Measurements from ENCODE around the gene OOEP. TPM values are rescaled to one million over a fixed set of nuclear protein-coding genes. Genes with fewer than 3 reads are reported as not detected.

The OOEP gene
- total and polyA plus RNA-seq, 7 donors = 0.15 TPM; not detected in 6

DNA sequence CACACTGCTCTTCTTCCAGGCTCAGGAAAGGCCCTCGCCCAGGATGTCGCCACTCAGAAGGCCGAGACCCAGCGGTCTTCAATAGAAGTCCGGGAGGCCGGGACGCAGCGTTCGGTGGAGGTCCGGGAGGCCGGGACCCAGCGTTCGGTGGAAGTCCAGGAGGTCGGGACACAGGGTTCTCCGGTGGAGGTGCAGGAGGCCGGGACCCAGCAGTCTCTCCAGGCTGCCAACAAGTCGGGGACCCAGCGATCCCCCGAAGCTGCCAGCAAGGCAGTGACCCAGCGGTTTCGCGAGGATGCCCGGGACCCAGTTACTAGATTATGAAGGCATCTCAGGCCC, 6.2 kb downstream of the OOEP start:
- ATAC-seq = no peak
- intact Hi-C loops (cut with DNase I) = no loop called here
- no peak overlapping the region for H3K4me3 ChIP-seq
- H3K27ac ChIP-seq = no peak overlapping the region
- WGBS, 3 donors = 93 to 96% (median 94%) methylated on average over 23 of the region's 23 CpGs
- DNase-seq = no peak
- TF ChIP-seq, protein P1, sequence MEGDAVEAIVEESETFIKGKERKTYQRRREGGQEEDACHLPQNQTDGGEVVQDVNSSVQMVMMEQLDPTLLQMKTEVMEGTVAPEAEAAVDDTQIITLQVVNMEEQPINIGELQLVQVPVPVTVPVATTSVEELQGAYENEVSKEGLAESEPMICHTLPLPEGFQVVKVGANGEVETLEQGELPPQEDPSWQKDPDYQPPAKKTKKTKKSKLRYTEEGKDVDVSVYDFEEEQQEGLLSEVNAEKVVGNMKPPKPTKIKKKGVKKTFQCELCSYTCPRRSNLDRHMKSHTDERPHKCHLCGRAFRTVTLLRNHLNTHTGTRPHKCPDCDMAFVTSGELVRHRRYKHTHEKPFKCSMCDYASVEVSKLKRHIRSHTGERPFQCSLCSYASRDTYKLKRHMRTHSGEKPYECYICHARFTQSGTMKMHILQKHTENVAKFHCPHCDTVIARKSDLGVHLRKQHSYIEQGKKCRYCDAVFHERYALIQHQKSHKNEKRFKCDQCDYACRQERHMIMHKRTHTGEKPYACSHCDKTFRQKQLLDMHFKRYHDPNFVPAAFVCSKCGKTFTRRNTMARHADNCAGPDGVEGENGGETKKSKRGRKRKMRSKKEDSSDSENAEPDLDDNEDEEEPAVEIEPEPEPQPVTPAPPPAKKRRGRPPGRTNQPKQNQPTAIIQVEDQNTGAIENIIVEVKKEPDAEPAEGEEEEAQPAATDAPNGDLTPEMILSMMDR (IDR thresholded peaks at IDR 0.05) = no peak
- H3K4me1 ChIP-seq = no peaks in the 10 kb centered on the region
- no peaks in the 10 kb centered on the region for H3K36me3 ChIP-seq (ENCODE audit: insufficient read depth in 1 of 2, low read depth in 1 of 2)
- no peaks in the 10 kb centered on the region for H3K27me3 ChIP-seq (ENCODE audit: insufficient read depth in 3 of 3, low read length in 2 of 3)
- H3K9me3 ChIP-seq = no peaks in the 10 kb centered on the region

DNA sequence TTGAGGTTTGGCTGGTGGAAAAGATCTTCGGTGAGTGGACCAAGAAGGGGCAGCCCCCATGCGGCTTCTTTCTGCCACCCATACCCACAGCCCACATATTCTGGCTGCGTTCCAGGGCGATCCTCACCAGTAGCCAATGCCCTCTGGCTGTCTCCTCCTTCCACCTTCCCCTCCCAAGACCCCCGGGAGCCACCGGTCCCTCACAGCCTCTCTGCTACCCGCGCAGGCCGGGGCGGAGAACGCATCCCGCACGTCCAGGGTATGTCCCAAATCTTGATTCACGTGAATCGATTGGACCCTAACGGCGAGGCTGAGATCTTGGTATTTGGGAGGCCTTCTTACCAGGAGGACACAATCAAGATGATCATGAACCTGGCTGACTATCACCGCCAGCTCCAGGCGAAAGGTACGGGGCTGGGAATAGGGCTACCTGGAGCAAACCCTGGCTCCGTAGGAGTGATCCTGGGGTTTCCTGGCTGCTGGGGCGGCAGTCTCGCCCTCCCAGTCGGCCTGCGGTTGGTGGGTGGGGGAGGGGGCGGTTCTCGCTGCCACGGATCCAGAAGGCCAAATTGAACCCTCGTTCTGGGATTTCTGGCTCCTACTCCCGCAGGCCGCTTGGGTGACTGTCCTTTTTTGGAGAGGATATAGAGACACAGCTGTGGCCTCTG, 6.7 kb downstream of the OOEP start:
- no peak for ATAC-seq
- 93 to 94% (median 94%) methylated on average over 31 of the region's 31 CpGs for WGBS, 3 donors

DNA sequence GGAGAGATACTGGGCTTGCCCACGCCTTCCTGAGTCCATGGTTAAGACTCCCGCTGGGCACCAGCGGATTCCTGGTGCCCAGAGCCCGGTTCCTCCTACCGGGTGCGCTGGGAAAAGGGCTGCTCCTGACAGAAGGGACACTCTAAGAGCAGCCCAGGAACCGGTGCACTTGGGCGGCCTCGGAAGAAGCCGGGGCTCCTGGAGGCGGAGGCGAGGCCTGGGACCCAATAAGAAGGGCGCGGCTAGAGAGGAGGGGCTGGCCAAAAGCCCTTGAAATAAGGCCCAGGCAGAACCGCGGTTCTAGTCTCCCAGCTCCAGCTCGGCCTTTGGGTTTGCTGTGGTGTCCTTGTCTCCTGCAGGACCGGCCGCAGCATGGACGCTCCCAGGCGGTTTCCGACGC, 7.3 kb downstream of the OOEP start, which contains the start of gene KHDC3L:
Gene KHDC3L, plus strand, starts transcription at position 301 of the 400 bp plus-strand sequence. Its CDS starts 72 bp downstream, at position 373.
- TF ChIP-seq, protein P1 (IDR thresholded peaks at IDR 0.05) = no peak
- DNase-seq (no peak), ATAC-seq (no peak)
- Histone ChIP-seq H3K27ac (no peak within 1 kb of the TSS), H3K36me3 (ENCODE audit: insufficient read depth in 1 of 2, low read depth in 1 of 2) (no peaks in the 10 kb centered on the region), H3K4me1 (no peaks in the 10 kb centered on the region), H3K27me3 (ENCODE audit: insufficient read depth in 3 of 3, low read length in 2 of 3) (no peaks in the 10 kb centered on the region), H3K9me3 (no peaks in the 10 kb centered on the region), H3K4me3 (no peak within 1 kb of the TSS)
- 85 to 94% (median 92%) methylated on average over 23 of the region's 23 CpGs for WGBS, 3 donors
- intact Hi-C loops (cut with DNase I) = no loop called here

More for the DNA sequence above, 6.7 kb downstream of the OOEP start:
- no peak for DNase-seq
- TF ChIP-seq, protein P1 (IDR thresholded peaks at IDR 0.05) = no peak
- Histone ChIP-seq H3K27ac (no peak overlapping the region), H3K9me3 (no peaks in the 10 kb centered on the region), H3K4me1 (no peaks in the 10 kb centered on the region), H3K36me3 (ENCODE audit: insufficient read depth in 1 of 2, low read depth in 1 of 2) (no peaks in the 10 kb centered on the region), H3K4me3 (no peak overlapping the region), H3K27me3 (ENCODE audit: insufficient read depth in 3 of 3, low read length in 2 of 3) (no peaks in the 10 kb centered on the region)
- intact Hi-C loops (cut with DNase I) = no loop called here

DNA sequence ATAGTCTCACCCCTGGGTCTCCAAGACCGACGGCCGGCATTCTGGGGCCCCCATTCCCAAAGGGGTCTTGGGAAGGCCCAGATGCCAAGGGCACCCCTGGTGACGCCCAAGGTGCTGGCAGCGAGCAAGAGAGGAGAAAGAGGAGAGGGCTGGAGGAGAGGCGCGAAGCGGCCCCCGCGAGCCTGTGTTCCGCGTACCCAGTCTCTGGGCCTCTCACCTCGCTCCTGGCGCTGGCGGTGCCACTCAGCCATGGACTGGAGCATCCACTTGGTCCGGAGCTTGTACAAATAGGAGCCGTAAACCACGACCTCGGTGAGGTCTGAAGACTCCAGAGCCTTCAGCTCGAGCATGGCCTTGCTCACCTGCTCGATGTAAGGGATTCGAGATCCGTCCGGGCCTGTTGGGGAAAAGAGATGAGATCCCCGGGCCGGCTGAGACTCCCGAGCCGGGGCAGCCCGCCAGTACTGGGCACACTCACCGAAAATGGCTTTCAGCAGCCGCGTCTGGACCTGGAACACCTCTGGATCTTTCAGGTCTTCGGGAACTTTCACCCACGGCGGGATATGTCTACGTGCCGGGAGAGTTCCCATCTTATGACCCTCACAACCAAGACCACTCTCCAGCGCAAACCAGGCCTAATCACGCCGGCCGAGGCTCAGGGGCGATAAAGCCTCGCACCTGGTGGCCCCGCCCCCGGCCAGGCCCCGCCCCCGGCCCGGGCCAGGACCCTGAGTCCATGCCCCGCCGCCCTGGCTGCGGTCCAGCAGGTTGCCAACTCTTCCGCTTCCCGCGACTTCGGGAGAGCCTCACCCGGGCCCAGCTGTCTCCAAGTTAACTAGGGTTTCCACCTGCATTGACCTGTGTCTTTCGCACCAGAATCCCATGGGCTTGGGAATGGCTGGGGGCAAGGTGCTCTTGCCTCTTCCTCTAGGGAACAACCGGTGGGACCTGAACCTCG, 15.8 kb downstream of the OOEP start, which contains the start of gene DPPA5:
Gene DPPA5, minus strand, starts transcription at position 641 of the 958 bp plus-strand sequence. Its CDS starts 51 bp downstream, at position 590.
- ATAC-seq = no peak

More for the DNA sequence above, 15.8 kb downstream of the OOEP start, which contains the start of gene DPPA5:
- intact Hi-C loops (cut with DNase I) = no loop called here
- 76 to 92% (median 85%) methylated on average over 55 to 59 of the region's 59 CpGs for WGBS, 3 donors
- Histone ChIP-seq H3K27ac (no peak within 1 kb of the TSS), H3K9me3 (no peaks in the 10 kb centered on the region), H3K4me1 (no peaks in the 10 kb centered on the region), H3K36me3 (ENCODE audit: insufficient read depth in 1 of 2, low read depth in 1 of 2) (no peaks in the 10 kb centered on the region), H3K4me3 (no peak within 1 kb of the TSS), H3K27me3 (ENCODE audit: insufficient read depth in 3 of 3, low read length in 2 of 3) (no peaks in the 10 kb centered on the region)
- no peak for DNase-seq
- TF ChIP-seq, protein P1 (IDR thresholded peaks at IDR 0.05) = no peak

All from psoas muscle (tissue), 8 donors.